Tibial nerve (tissue), 3 donors: ENCODE data around the gene TBC1D9.

Experiments used
- POLR2A ChIP-seq, 2 donors: fragments of 450-650 bp; IDR thresholded peaks; one replicate each; pipeline ENCODE4 v1.6.1; 2017; ENCODE audit warnings: antibody characterized with exemption in 2 of 2, mild to moderate bottlenecking in 2 of 2, moderate library complexity in 2 of 2
- TF ChIP-seq, protein P1 (sequence below), 5 experiments: fragments of 200-600 bp in 3 of 5; fragments of 450-650 bp in 2 of 5; sonication (generic) in 3 of 5; IDR thresholded peaks; one replicate each; pipeline ENCODE4 v1.5.1; 2016 to 2019; ENCODE audit warnings: antibody characterized with exemption in 5 of 5, mild to moderate bottlenecking in 3 of 5, moderate library complexity in 2 of 5

DNA sequence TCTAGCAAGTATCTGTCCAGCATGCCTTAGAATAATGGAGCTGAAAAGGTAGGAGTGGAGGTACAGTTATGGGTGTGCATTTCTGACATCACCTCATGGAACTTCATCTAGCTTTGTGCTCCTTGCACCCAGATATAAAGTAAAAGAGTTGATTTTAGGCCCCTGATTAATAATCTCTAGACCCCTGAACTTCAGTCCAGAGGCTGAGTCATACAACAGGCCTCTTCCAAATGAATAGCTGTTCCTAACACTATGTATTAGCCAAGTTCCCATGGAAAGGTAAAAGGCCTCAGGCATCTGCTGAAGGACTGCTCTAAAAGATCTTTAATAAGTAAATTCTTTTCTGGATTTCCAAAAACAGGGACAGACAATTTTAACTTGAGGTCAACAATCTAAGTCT lies 16.2 kb downstream of the TBC1D9 start:
- TF ChIP-seq, protein P1, sequence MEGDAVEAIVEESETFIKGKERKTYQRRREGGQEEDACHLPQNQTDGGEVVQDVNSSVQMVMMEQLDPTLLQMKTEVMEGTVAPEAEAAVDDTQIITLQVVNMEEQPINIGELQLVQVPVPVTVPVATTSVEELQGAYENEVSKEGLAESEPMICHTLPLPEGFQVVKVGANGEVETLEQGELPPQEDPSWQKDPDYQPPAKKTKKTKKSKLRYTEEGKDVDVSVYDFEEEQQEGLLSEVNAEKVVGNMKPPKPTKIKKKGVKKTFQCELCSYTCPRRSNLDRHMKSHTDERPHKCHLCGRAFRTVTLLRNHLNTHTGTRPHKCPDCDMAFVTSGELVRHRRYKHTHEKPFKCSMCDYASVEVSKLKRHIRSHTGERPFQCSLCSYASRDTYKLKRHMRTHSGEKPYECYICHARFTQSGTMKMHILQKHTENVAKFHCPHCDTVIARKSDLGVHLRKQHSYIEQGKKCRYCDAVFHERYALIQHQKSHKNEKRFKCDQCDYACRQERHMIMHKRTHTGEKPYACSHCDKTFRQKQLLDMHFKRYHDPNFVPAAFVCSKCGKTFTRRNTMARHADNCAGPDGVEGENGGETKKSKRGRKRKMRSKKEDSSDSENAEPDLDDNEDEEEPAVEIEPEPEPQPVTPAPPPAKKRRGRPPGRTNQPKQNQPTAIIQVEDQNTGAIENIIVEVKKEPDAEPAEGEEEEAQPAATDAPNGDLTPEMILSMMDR (IDR thresholded peaks at IDR 0.05) = no peak
- no peak for TF ChIP-seq POLR2A (IDR thresholded peaks at IDR 0.05)
